Measurements from ENCODE around the gene ACP7. TPM values are rescaled to one million over a fixed set of nuclear protein-coding genes. Genes with fewer than 3 reads are reported as not detected.

Gene ACP7
- total RNA-seq, 2 experiments from 2014 or later, result not detected

DNA sequence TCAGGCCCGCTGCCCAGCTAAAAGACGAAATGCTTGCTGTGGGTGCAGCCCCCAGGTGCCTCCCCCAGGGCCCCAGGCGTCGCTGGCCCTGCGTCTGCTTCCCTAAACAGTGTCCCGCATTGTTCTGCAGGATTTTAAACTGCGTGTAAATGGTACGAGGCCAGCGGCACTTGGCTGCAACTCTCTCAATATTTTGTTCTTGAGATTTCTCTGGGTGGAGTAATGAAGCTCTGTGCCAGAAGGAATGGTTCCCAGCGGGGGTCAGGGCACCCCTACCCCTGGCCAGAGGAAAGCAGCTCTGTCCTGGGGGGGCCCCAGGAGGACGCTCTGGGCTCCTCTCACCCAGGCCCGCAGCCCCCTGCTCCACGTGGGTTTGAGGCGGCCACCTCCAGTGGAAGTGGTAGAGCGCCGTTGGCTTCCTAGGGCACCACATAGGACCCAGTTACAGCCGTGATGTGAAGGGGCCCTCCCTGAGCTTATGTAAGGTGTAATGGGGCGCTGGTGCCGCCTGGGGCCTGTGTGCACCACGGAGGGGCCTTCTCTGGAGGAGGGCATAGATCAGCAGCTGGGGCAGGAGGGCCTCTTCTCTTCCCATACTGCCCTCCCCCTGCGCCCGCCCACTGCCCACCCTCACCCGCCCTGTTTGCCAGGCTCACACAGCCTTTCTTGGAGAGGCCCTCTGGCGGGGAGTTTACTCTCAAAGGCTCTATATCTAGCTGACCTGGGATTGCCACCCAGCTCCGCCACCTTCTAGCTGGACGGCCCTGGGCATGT is 61.2 kb downstream of the ACP7 start:
- DNase-seq (no peak), ATAC-seq (ENCODE audit: poor library complexity) (no peak)
- TF ChIP-seq, protein P1, sequence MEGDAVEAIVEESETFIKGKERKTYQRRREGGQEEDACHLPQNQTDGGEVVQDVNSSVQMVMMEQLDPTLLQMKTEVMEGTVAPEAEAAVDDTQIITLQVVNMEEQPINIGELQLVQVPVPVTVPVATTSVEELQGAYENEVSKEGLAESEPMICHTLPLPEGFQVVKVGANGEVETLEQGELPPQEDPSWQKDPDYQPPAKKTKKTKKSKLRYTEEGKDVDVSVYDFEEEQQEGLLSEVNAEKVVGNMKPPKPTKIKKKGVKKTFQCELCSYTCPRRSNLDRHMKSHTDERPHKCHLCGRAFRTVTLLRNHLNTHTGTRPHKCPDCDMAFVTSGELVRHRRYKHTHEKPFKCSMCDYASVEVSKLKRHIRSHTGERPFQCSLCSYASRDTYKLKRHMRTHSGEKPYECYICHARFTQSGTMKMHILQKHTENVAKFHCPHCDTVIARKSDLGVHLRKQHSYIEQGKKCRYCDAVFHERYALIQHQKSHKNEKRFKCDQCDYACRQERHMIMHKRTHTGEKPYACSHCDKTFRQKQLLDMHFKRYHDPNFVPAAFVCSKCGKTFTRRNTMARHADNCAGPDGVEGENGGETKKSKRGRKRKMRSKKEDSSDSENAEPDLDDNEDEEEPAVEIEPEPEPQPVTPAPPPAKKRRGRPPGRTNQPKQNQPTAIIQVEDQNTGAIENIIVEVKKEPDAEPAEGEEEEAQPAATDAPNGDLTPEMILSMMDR (IDR thresholded peaks at IDR 0.05), result no peak
- intact Hi-C loops (cut with DNase I, micrococcal nuclease), result no loop called here
- Histone ChIP-seq H3K4me3 (ENCODE audit: low read length) (no peak overlapping the region), H3K4me1 (ENCODE audit: insufficient read depth, low read length) (no peaks in the 10 kb centered on the region), H3K9me3 (ENCODE audit: control insufficient read depth in 1 of 2, insufficient read depth in 1 of 2, low read length in 2 of 2) (no peaks in the 10 kb centered on the region), H3K36me3 (ENCODE audit: insufficient read depth, low read length) (no peaks in the 10 kb centered on the region), H3K27me3 (ENCODE audit: control insufficient read depth in 1 of 2, insufficient read depth in 2 of 2, low read length in 2 of 2) (no peaks in the 10 kb centered on the region), H3K27ac (ENCODE audit: low read depth in 1 of 2, low read length in 2 of 2) (no peak overlapping the region)
- Mint-ChIP-seq H3K9me3 (no peaks in the 10 kb centered on the region), H3K27ac (no peak overlapping the region), H3K36me3 (ENCODE audit: low read depth) (no peaks in the 10 kb centered on the region), H3K4me1 (ENCODE audit: low read depth) (peaks cover 12% of the 10 kb centered on the region), H3K4me3 (no peak overlapping the region), H3K27me3 (no peaks in the 10 kb centered on the region)
- ChIA-PET POLR2A (no interaction called here), CTCF (interaction anchor here (1.1 kb wide), 1 partner anchor 23 kb away, joined by 3 read pairs; no protein-coding TSS in a partner anchor)

DNA sequence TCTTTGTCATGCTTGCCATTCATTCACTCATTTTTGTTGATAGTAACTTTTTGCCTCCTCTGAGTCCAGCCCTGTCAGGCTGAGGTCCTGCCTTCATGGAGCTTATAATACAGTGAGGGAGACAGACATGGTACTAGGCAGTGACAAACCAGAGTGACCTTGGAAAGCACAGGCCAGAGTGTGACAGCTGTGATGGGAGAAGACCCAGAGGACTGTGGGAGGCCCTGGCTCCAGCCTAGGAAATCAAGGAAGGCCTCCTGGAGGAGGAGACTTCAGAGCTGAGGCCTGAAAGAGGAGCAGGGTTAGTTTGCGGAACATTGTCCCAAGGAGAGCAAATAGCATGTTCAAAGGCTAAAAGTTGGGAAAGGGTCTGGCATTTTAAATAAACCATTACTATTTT is 61.9 kb downstream of the ACP7 start:
- Mint-ChIP-seq H3K4me1 (ENCODE audit: low read depth) (peaks cover 12% of the 10 kb centered on the region), H3K36me3 (ENCODE audit: low read depth) (no peaks in the 10 kb centered on the region), H3K27me3 (no peaks in the 10 kb centered on the region), H3K9me3 (no peaks in the 10 kb centered on the region), H3K4me3 (no peak overlapping the region), H3K27ac (peak overlapping the region; percentile 57)
- ATAC-seq (ENCODE audit: poor library complexity) (no peak), DNase-seq (no peak)
- Histone ChIP-seq H3K36me3 (ENCODE audit: insufficient read depth, low read length) (no peaks in the 10 kb centered on the region), H3K4me1 (ENCODE audit: insufficient read depth, low read length) (no peaks in the 10 kb centered on the region), H3K27me3 (ENCODE audit: control insufficient read depth in 1 of 2, insufficient read depth in 2 of 2, low read length in 2 of 2) (no peaks in the 10 kb centered on the region), H3K27ac (ENCODE audit: low read depth in 1 of 2, low read length in 2 of 2) (no peak overlapping the region), H3K4me3 (ENCODE audit: low read length) (no peak overlapping the region), H3K9me3 (ENCODE audit: control insufficient read depth in 1 of 2, insufficient read depth in 1 of 2, low read length in 2 of 2) (no peaks in the 10 kb centered on the region)
- intact Hi-C loops (cut with DNase I, micrococcal nuclease), result no loop called here
- TF ChIP-seq, protein P1 (IDR thresholded peaks at IDR 0.05), result no peak
- ChIA-PET CTCF (no interaction called here), POLR2A (no interaction called here)

DNA sequence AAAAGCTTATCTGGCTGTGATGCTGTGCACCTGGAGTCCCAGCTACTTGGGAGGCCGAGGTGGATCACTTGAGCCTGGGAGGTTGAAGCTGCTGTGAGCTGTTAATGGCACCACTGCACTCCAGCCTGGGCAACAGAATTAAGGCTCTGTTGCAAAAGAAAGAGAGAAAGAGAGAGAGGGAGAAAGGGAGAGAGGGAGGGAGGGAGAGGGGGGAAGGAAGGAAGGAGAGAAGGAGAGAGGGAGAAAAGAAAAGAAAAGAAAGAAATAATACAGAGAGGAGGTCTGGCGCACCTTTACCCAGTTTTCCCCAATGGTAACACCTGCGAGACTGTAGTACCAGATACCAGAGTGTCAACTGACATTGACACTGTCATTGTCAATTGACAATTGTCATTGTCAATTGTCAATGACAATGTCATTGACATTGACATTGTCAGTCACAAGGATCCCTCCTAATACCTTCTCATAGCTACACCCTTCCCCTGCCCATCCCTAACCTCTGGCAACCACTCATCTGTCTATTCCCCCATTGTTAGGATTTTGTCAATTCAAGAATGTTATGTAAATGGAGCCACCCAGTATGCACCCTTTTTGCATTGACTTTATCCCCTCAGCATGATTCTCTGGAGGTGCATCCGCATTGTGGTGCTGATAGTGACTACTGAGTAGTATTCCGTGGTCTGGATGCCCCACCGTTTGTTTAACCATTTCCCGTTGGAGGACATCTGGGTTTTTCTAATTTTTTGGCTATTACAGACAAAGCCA is 62.7 kb downstream of the ACP7 start:
- no peaks in the 10 kb centered on the region for H3K4me1 ChIP-seq (ENCODE audit: insufficient read depth, low read length)
- TF ChIP-seq, protein P1 (IDR thresholded peaks at IDR 0.05), result no peak
- Mint-ChIP-seq H3K4me3 (no peak overlapping the region), H3K36me3 (ENCODE audit: low read depth) (no peaks in the 10 kb centered on the region), H3K27me3 (no peaks in the 10 kb centered on the region), H3K9me3 (no peaks in the 10 kb centered on the region), H3K27ac (peak overlapping the region; percentile 57), H3K4me1 (ENCODE audit: low read depth) (peaks cover 12% of the 10 kb centered on the region)
- no peak for ATAC-seq (ENCODE audit: poor library complexity)
- no peak overlapping the region for H3K27ac ChIP-seq (ENCODE audit: low read depth in 1 of 2, low read length in 2 of 2)
- no peaks in the 10 kb centered on the region for H3K9me3 ChIP-seq (ENCODE audit: control insufficient read depth in 1 of 2, insufficient read depth in 1 of 2, low read length in 2 of 2)
- no peak for DNase-seq
- intact Hi-C loops (cut with DNase I, micrococcal nuclease), result no loop called here
- ChIA-PET CTCF (interaction anchor here (0.7 kb wide), 1 partner anchor 34 kb away, joined by 3 read pairs; no protein-coding TSS in a partner anchor), POLR2A (no interaction called here)
- no peaks in the 10 kb centered on the region for H3K27me3 ChIP-seq (ENCODE audit: control insufficient read depth in 1 of 2, insufficient read depth in 2 of 2, low read length in 2 of 2)
- no peaks in the 10 kb centered on the region for H3K36me3 ChIP-seq (ENCODE audit: insufficient read depth, low read length)
- H3K4me3 ChIP-seq (ENCODE audit: low read length), result no peak overlapping the region
